HG03565 (cell line): ENCODE measurements around the gene CEACAM16.

Source experiments
- ATAC-seq: cut with Tn5 transposase; IDR thresholded peaks from one replicate; pipeline ENCODE4 v1.9.1; 2021; ENCODE audit warnings: mild to moderate bottlenecking, moderate library complexity; ENCODE audit not compliant: unreplicated experiment

Gene CEACAM16

DNA sequence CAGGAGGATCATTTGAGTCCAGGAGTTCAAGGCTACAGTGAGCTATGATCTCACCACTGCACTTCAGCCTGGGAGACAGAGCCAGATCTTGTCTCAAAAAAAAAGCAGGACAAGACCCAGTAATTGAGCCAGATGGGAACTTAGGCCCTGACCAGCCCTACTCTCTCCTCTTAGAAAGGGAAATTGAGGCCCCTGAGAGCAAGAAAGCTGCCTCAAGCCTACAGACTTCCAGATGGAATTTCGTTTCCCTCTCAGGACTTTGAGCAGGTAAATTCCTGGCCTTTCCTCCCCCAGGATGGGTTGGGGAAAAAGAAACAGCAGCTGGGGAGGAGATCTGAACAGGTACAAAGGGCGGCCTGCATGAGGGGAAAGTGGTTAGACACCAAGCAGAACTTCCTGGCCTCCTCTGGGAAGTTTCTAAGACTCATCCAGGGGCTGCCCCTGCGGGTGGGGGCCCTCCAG is 46.0 kb downstream of the CEACAM16 start:
- no peak for ATAC-seq

- no peak for ATAC-seq
Measured at GRCh38 chr19:44745341-44745831, 46.4 kb downstream of the CEACAM16 start.

- ATAC-seq: no peak
Measured at GRCh38 chr19:44745887-44746600, 47.1 kb downstream of the CEACAM16 start.

- no peak for ATAC-seq
Measured at GRCh38 chr19:44746616-44746945, 47.6 kb downstream of the CEACAM16 start.

DNA sequence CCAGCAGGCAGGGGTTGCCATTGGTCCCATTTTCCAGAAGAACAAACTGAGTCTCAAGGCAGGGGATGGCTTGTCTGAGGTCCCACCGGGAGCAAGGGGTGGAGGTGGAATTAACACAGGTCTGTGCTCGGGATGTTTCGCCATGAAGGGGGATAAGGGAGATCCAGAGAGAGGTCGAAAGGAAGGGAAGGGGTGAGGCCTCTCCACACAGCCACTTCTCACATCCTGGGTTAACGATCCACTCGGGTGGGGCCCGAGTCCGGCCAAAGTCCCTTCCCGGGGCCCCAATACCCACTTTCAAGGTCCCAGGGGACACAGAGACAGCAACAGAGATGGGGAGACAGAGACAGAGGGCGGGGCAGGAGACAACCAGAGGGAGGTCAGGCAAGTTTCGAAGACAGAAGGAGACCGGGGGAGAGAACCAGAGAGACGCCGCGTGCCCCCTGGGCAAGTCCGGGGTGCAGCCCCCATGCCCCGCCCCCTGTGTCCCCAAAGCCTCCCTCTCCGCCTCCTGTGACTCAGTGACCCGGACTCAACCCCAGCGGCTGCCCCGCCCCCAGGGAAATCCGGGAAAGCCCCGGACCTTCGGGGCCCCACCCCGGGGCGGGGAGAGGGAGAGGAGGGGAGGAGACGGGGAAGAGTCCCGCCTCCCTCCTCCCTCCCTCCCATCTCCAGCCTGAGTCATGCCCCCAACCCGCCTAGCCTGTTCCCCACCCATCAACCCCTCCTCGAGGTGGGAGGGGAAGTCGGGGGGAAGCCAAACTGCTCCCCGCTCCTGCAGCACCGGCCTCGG is 48.2 kb downstream of the CEACAM16 start:
- no peak for ATAC-seq

DNA sequence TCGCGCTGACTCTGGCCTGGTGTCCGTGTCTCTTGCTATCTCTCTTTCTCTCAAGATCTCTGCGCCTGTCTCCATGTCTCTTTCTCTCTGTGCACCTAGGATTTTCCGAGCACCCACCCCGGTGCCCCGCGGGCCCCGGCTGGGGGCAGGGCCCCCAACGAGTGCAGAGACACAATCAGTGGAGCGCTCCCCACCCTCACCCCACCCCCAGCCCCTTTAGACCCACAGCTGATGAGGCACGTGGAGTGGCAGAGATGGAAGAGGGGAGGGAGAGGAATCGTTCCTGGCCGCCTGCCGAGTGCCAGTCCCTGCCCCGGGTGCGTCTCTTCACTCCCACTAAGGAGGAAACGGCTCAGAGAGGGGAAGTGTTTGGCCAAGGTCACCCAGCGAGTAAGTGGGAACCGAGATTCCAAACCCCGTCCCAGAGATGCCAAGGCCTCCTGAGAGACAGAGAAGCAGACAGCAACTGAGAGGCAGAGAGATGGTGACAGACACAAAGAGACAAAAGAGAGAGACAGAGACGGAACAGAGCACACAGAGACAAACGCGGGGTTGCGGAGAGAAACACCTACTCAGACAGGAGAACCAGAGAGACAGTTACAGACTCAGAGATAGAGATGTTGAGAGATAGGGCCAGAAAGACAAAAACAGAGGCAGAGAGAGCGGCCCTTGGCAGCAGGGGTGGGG is 48.9 kb downstream of the CEACAM16 start:
- ATAC-seq: peak; percentile 2

DNA sequence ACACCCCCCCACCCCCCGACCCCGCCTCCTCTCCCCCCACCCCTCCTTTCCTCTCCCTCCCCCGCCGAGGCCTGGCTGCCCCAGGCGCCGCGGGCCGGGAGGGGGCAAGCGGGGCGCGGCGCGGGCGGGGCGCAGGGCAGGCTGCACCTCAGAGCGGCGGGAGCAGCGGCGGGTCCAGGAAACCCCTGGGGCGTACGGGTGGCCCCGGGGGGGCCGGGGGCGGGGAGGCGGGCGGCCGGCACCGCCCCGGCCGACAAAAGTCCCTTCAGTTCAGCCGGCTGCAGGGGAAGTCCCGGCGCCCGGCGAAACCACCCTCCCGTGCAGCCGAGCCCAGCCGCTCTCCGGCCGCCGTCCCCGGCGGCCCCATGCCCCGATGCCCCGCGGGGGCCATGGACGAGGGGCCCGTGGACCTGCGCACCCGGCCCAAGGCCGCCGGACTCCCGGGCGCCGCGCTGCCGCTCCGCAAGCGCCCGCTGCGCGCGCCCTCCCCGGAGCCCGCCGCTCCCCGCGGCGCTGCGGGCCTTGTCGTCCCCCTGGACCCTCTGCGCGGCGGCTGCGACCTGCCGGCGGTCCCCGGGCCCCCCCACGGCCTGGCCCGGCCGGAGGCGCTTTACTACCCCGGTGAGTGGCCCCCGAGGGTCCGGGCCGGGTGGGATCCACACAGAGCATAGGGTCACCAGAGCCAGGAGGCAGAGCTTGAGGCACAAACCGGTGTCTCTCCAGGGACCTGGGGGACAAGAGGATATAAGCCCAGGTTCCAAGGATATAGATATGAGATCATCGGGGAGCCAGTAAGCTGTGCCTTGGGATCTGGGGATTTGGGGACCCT is 49.7 kb downstream of the CEACAM16 start, which contains the start of gene BCL3:
Gene BCL3 (plus strand): TSS at position 283 of the 829 bp plus-strand sequence. CDS start 83 bp downstream, at position 366.
- ATAC-seq: peak; percentile 21

GRCh38 chr19:44749292-44749691 is 50.3 kb downstream of the CEACAM16 start:
- no peak for ATAC-seq

DNA sequence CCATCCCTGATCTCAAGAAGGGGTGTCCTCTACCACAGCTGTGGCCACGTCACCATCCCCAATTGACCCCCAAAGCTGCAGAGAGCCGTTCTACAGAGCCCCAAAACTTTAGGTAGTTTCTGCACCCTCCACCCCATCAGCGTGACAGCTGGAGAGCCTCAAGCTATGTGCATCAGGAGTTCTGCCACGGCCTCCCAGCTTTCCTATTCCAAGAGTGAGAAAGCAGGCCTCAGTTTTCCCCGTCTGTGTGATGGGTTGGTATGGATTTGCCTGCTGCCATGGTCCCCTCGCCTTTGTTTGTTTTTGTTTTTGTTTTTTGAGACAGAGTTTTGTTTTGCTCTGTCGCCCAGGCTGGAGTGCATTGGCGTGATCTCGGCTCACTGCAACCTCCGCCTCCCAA is 51.0 kb downstream of the CEACAM16 start:
- ATAC-seq: no peak

DNA sequence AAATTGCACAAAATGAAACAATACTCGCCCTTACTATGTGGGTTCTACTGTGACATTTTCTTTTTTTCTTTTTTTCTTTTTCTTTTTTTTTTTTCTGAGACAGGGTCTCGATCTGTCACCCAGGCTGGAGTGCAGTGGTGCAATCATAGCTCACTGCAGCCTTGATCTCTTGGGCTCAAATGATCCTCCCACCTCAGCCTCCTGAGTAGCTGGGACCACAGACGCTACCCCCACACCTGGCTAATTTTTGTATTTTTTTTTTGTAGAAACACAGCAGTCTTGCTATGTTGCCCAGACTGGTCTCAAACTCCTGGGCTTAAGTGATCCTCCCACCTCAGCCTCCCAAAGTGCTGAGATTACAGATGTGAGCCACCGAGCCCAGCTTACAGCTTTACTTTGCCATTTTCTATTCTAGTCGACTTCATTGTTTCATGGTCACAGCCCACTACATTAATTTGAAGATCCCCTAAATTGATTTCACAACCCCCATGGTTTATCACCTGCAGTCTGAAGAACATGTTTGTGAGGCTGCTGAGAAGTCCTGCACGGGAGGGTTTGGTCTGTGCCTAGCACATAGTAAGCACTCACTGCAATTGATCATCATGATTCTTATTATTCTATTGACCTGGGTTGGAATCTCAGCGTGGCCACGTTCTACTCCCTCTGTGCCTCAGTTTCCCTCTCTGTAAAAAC is 53.3 kb downstream of the CEACAM16 start:
- ATAC-seq: no peak

GRCh38 chr19:44752816-44753625 is 54.1 kb downstream of the CEACAM16 start:
- peak; percentile 49 for ATAC-seq

- ATAC-seq: no peak
Measured at GRCh38 chr19:44753626-44753931, 54.6 kb downstream of the CEACAM16 start.

GRCh38 chr19:44753932-44754749 is 55.2 kb downstream of the CEACAM16 start:
- no peak for ATAC-seq

- no peak for ATAC-seq
Measured at GRCh38 chr19:44754750-44755080, 55.8 kb downstream of the CEACAM16 start.

- no peak for ATAC-seq
Measured at GRCh38 chr19:44755219-44755618, 56.3 kb downstream of the CEACAM16 start.

DNA sequence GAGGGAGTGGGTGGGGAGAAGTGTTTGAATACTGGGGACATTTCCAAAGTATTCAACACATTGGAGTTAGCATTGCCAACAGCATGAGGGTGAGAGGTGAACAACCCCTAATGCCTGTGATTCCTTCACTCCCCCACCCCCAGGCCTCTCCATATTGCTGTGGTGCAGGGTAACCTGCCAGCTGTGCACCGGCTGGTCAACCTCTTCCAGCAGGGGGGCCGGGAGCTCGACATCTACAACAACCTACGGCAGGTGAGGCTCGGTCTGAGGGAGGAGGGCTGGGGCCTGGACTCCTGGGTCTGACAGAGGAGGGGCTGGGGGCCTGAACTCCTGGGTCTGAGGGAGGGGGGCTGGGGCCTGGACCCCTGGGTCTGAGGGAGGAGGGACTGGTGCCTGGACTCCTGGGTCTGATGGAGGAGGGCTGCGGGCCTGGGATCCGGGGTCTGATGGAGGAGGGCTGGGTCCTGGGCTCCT is 57.2 kb downstream of the CEACAM16 start:
- ATAC-seq: no peak

DNA sequence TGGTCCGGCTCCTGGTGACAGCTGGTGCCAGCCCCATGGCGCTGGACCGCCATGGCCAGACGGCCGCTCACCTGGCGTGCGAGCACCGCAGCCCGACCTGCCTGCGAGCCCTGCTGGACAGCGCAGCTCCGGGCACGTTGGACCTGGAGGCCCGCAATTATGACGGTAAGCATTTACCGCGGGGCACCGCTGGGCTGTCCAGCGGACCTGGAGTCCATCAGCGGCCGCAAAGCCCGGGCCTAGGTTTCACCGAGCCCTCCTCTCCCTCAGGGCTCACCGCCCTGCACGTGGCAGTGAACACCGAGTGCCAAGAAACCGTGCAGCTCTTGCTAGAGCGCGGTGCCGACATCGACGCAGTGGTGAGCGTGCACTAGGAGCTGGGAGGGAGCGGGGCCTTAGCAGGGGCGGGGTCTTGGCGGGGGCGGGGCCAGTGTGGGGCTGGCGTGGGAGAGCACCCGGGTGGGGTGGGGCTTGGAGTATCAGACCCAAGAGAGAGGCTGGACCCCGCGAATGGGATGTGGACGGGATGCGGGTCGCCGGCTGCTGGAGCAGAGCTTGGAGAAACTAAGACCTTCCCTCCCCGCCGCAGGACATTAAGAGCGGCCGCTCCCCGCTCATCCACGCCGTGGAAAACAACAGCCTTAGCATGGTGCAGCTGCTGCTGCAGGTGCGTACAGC is 58.2 kb downstream of the CEACAM16 start:
- no peak for ATAC-seq
